Measurements from ENCODE around the gene NHERF1. TPM values are rescaled to one million over a fixed set of nuclear protein-coding genes. Genes with fewer than 3 reads are reported as not detected.

Gene NHERF1
- total and polyA plus RNA-seq, 2 donors (not counting 1 experiment from before 2014, with no cell fraction given), result 56.2 to 81.8 TPM

GRCh38 chr17:74761419-74761818, 13.0 kb downstream of the NHERF1 start:
- H3K9me3 ChIP-seq (ENCODE audit: control extremely low read depth in 1 of 3, control insufficient read depth in 2 of 3, insufficient read depth in 1 of 3, low read length in 2 of 3), result no peaks in the 10 kb centered on the region
- no peak overlapping the region for H3K9ac ChIP-seq (ENCODE audit: low read length)
- WGBS (ENCODE audit: insufficient coverage), result 100% methylated on average over 3 of the region's 5 CpGs
- H3K4me2 ChIP-seq (replicated peaks; ENCODE audit: low read depth, low read length, poor library complexity, severe bottlenecking), result no peak overlapping the region
- H2AFZ ChIP-seq (ENCODE audit: insufficient read depth, low read depth, low read length, poor library complexity, severe bottlenecking), result no peak overlapping the region
- H3K27me3 Mint-ChIP-seq, result no peaks in the 10 kb centered on the region
- H3K9me3 Mint-ChIP-seq (ENCODE audit: insufficient read depth), result no peaks in the 10 kb centered on the region
- peaks cover 35% of the 10 kb centered on the region for H3K4me1 Mint-ChIP-seq
- H3K36me3 ChIP-seq (replicated peaks in 1 of 2; ENCODE audit: control extremely low read depth in 1 of 2, control insufficient read depth in 1 of 2, extremely low read depth in 1 of 2, insufficient read depth in 2 of 2, low read length in 1 of 2), result peaks cover 0 to 21% of the 10 kb centered on the region in 2 experiments
- peaks cover 55% of the 10 kb centered on the region for H3K79me2 ChIP-seq (ENCODE audit: control insufficient read depth, insufficient read depth, low read length)
- ChIA-PET CTCF (interaction anchor here (0.8 to 7.3 kb wide), 5 partner anchors 10 to 104 kb away, joined by 3 to 36 read pairs (median 18); partner anchors contain the start of gene RAB37), POLR2A (interaction anchor here (0.6 kb wide), 1 partner anchor 84 kb away, joined by 5 read pairs; no protein-coding TSS in a partner anchor)
- no peak overlapping the region for H3K4me3 Mint-ChIP-seq
- no peaks in the 10 kb centered on the region for H3K27me3 ChIP-seq (replicated peaks in 1 of 4; ENCODE audit: control extremely low read depth in 1 of 4, control insufficient read depth in 3 of 4, insufficient read depth in 4 of 4, low read length in 3 of 4)
- no peak overlapping the region for H3K27ac Mint-ChIP-seq
- H3K4me3 ChIP-seq (ENCODE audit: control extremely low read depth in 1 of 5, extremely low read depth in 1 of 5, insufficient read depth in 1 of 5, low read depth in 2 of 5, low read length in 4 of 5), result no peak overlapping the region
- intact Hi-C loops (cut with micrococcal nuclease), result no loop called here
- no peak for ATAC-seq (ENCODE audit: low read depth)
- no peak for DNase-seq
- H4K20me1 ChIP-seq (ENCODE audit: control insufficient read depth, insufficient read depth, low read length, poor library complexity, severe bottlenecking), result peaks cover 86% of the 10 kb centered on the region
- H3K4me1 ChIP-seq (ENCODE audit: control insufficient read depth in 2 of 2, insufficient read depth in 2 of 2, low read length in 2 of 2), result peaks cover 34 to 42% of the 10 kb centered on the region in 2 donors
- TF ChIP-seq, protein P1, sequence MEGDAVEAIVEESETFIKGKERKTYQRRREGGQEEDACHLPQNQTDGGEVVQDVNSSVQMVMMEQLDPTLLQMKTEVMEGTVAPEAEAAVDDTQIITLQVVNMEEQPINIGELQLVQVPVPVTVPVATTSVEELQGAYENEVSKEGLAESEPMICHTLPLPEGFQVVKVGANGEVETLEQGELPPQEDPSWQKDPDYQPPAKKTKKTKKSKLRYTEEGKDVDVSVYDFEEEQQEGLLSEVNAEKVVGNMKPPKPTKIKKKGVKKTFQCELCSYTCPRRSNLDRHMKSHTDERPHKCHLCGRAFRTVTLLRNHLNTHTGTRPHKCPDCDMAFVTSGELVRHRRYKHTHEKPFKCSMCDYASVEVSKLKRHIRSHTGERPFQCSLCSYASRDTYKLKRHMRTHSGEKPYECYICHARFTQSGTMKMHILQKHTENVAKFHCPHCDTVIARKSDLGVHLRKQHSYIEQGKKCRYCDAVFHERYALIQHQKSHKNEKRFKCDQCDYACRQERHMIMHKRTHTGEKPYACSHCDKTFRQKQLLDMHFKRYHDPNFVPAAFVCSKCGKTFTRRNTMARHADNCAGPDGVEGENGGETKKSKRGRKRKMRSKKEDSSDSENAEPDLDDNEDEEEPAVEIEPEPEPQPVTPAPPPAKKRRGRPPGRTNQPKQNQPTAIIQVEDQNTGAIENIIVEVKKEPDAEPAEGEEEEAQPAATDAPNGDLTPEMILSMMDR (IDR thresholded peaks at IDR 0.05), result no peak
- no peak for TF ChIP-seq EZH2 (IDR thresholded peaks at IDR 0.05; ENCODE audit: borderline replicate concordance, insufficient read depth, low read depth, low read length, poor library complexity, severe bottlenecking)
- H3K27ac ChIP-seq (ENCODE audit: low read length in 2 of 2), result no peak overlapping the region

GRCh38 chr17:74761931-74762330, 13.5 kb downstream of the NHERF1 start:
- H3K4me3 Mint-ChIP-seq, result no peak overlapping the region
- peaks cover 30% of the 10 kb centered on the region for H3K4me1 Mint-ChIP-seq
- Histone ChIP-seq H3K4me1 (ENCODE audit: control insufficient read depth in 2 of 2, insufficient read depth in 2 of 2, low read length in 2 of 2) (peaks cover 33 to 38% of the 10 kb centered on the region in 2 donors), H3K27ac (ENCODE audit: low read length in 2 of 2) (no peak overlapping the region), H3K36me3 (replicated peaks in 1 of 2; ENCODE audit: control extremely low read depth in 1 of 2, control insufficient read depth in 1 of 2, extremely low read depth in 1 of 2, insufficient read depth in 2 of 2, low read length in 1 of 2) (peaks cover 0 to 24% of the 10 kb centered on the region in 2 experiments), H3K79me2 (ENCODE audit: control insufficient read depth, insufficient read depth, low read length) (peaks cover 50% of the 10 kb centered on the region), H3K4me3 (ENCODE audit: control extremely low read depth in 1 of 5, extremely low read depth in 1 of 5, insufficient read depth in 1 of 5, low read depth in 2 of 5, low read length in 4 of 5) (no peak overlapping the region), H4K20me1 (ENCODE audit: control insufficient read depth, insufficient read depth, low read length, poor library complexity, severe bottlenecking) (peaks cover 81% of the 10 kb centered on the region), H3K27me3 (replicated peaks in 1 of 4; ENCODE audit: control extremely low read depth in 1 of 4, control insufficient read depth in 3 of 4, insufficient read depth in 4 of 4, low read length in 3 of 4) (no peaks in the 10 kb centered on the region), H2AFZ (ENCODE audit: insufficient read depth, low read depth, low read length, poor library complexity, severe bottlenecking) (no peak overlapping the region), H3K9ac (ENCODE audit: low read length) (no peak overlapping the region), H3K4me2 (replicated peaks; ENCODE audit: low read depth, low read length, poor library complexity, severe bottlenecking) (no peak overlapping the region), H3K9me3 (ENCODE audit: control extremely low read depth in 1 of 3, control insufficient read depth in 2 of 3, insufficient read depth in 1 of 3, low read length in 2 of 3) (no peaks in the 10 kb centered on the region)
- WGBS (ENCODE audit: insufficient coverage), result 98% methylated on average over 9 of the region's 11 CpGs
- ATAC-seq (ENCODE audit: low read depth), result no peak
- POLR2A ChIA-PET, result interaction anchor here (0.6 kb wide), 1 partner anchor 83 kb away, joined by 5 read pairs; no protein-coding TSS in a partner anchor
- TF ChIP-seq, protein P1 (IDR thresholded peaks at IDR 0.05), result no peak
- no peak for TF ChIP-seq EZH2 (IDR thresholded peaks at IDR 0.05; ENCODE audit: borderline replicate concordance, insufficient read depth, low read depth, low read length, poor library complexity, severe bottlenecking)
- intact Hi-C loops (cut with micrococcal nuclease), result no loop called here
- H3K27me3 Mint-ChIP-seq, result no peaks in the 10 kb centered on the region
- DNase-seq, result no peak
- H3K27ac Mint-ChIP-seq, result no peak overlapping the region
- CTCF ChIA-PET, result interaction anchor here (0.8 to 7.3 kb wide), 4 partner anchors 9 to 105 kb away, joined by 3 to 36 read pairs (median 20); no protein-coding TSS in a partner anchor
- H3K9me3 Mint-ChIP-seq (ENCODE audit: insufficient read depth), result no peaks in the 10 kb centered on the region
